HT1080 (cell line): ENCODE measurements around the gene MRPS35. TPM values are rescaled to one million over a fixed set of nuclear protein-coding genes. Genes with fewer than 3 reads are reported as not detected.

Source experiments
- small RNA-seq: library from RNA; depleted of rRNA; stranded (forward); fragments of <200 nt; gene quantifications from one replicate; pipeline ENCODE3, GENCODE V24; 2014
- total RNA-seq: library from RNA; depleted of rRNA; stranded (reverse); fragments of >200 nt; shearing (Covaris generic); gene quantifications from 2 replicates; pipeline ENCODE4 v1.2.3, GENCODE V29; 2014; rRNA removed

The MRPS35 gene
- total RNA-seq, 1 experiment from 2014 or later: 88.6 TPM

Small RNAs within 50 kb of the gene (small RNA-seq; reads per million reads assigned to genes)
- not detected for gene RF00019

Other genes with a start within 250 kb of the MRPS35 start
- gene PPFIBP1, start 186.6 kb upstream of the MRPS35 start, total RNA-seq: 86.7 and 105 TPM in 2 replicates
- gene REP15, start 14.4 kb upstream of the MRPS35 start, total RNA-seq: 3.5 and 4.0 TPM in 2 replicates
- 35.2 and 48.3 TPM in 2 replicates for gene KLHL42, start 69.4 kb downstream of the MRPS35 start, total RNA-seq
- gene MANSC4, start 69.4 kb downstream of the MRPS35 start, total RNA-seq: not detected in 2 replicates